Measurements from ENCODE around the gene LIM2.
"Not testable (repeated sequence)": the region's sequence is repeated elsewhere in the genome, so short reads cannot be mapped to it uniquely, and the experiment has no call there.

The LIM2 gene

GRCh38 chr19:51422053-51422448 lies 34.3 kb upstream of the LIM2 start:
- H3K4me2 ChIP-seq (ENCODE audit: low read depth, low read length) = no peak overlapping the region
- no peaks in the 10 kb centered on the region for H3K27me3 ChIP-seq (replicated peaks; ENCODE audit: insufficient read depth, low read length)
- H3K4me3 ChIP-seq (ENCODE audit: low read length) = no peak overlapping the region
- H3K9ac ChIP-seq (ENCODE audit: low read length) = no peak overlapping the region
- H4K20me1 ChIP-seq (ENCODE audit: insufficient read depth, low read length) = no peaks in the 10 kb centered on the region
- DNase-seq = peak; percentile 53
- no peak overlapping the region for H3K27ac ChIP-seq (ENCODE audit: low read length)
- H3K36me3 ChIP-seq (replicated peaks; ENCODE audit: insufficient read depth, low read length) = no peaks in the 10 kb centered on the region
- no peak overlapping the region for H2AFZ ChIP-seq (ENCODE audit: low read length)
- no peaks in the 10 kb centered on the region for H3K4me1 ChIP-seq (ENCODE audit: low read length)
- no peaks in the 10 kb centered on the region for H3K9me3 ChIP-seq (replicated peaks; ENCODE audit: insufficient read depth, low read length)
- H3K79me2 ChIP-seq (ENCODE audit: low read length) = no peaks in the 10 kb centered on the region
- H3K9me2 ChIP-seq (replicated peaks; ENCODE audit: insufficient read depth, low read length) = no peaks in the 10 kb centered on the region
- TF ChIP-seq, protein P1, sequence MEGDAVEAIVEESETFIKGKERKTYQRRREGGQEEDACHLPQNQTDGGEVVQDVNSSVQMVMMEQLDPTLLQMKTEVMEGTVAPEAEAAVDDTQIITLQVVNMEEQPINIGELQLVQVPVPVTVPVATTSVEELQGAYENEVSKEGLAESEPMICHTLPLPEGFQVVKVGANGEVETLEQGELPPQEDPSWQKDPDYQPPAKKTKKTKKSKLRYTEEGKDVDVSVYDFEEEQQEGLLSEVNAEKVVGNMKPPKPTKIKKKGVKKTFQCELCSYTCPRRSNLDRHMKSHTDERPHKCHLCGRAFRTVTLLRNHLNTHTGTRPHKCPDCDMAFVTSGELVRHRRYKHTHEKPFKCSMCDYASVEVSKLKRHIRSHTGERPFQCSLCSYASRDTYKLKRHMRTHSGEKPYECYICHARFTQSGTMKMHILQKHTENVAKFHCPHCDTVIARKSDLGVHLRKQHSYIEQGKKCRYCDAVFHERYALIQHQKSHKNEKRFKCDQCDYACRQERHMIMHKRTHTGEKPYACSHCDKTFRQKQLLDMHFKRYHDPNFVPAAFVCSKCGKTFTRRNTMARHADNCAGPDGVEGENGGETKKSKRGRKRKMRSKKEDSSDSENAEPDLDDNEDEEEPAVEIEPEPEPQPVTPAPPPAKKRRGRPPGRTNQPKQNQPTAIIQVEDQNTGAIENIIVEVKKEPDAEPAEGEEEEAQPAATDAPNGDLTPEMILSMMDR (IDR thresholded peaks at IDR 0.05; ENCODE audit: low read length) = peak; percentile 75
- TF ChIP-seq EZH2 (optimal IDR thresholded peaks at IDR 0.05; ENCODE audit: low read depth, low read length) (no peak), EZH2phosphoT487 (IDR thresholded peaks at IDR 0.05; ENCODE audit: low read length) (no peak)
- H3F3A ChIP-seq (ENCODE audit: insufficient read depth, low read length) = no peaks in the 10 kb centered on the region

DNA sequence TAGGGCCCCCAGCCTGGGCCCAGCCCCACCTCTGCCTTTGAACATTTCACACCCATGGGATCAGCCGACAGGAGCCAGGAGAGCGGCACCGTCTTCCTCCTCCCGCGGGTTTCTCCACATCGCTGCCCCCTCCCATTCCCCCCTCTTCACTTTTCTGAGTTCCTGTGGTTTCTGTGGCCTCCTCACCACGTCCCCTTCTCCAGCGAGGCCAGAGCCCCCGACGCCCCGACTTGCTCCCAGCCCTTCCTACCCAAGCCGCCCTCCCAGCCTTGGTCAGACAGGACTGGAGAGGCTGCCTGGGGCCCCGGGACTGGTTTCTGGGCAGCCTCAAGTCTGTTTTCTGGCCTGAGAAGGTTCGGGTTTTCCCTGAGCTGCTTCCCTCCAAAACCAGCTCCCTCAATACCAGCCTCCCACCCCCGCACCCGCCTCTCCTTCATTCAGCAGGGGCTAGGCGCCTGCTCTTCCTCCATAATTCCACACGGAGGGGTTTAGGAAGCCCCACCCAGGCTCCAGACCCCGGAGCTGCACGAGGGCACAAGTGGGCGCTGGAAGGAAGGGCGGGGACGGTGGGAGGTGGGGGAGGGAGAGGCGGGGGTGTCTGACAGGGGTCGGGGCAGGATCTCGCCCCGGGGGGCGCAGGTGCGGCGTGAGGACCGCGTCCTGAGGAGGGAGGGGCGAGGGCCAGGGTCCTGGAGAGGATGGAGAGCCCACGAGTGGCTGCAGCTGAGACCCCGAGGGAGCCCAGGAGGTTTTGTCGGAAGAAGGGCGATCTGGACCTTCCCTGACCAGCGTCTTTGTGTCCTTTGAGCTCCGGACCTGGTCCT lies 33.7 kb upstream of the LIM2 start:
- Histone ChIP-seq H4K20me1 (ENCODE audit: insufficient read depth, low read length) (no peaks in the 10 kb centered on the region), H2AFZ (ENCODE audit: low read length) (no peak overlapping the region), H3K4me1 (ENCODE audit: low read length) (no peaks in the 10 kb centered on the region), H3K9me2 (replicated peaks; ENCODE audit: insufficient read depth, low read length) (no peaks in the 10 kb centered on the region), H3K79me2 (ENCODE audit: low read length) (no peaks in the 10 kb centered on the region), H3K27me3 (replicated peaks; ENCODE audit: insufficient read depth, low read length) (no peaks in the 10 kb centered on the region), H3F3A (ENCODE audit: insufficient read depth, low read length) (no peaks in the 10 kb centered on the region), H3K4me2 (ENCODE audit: low read depth, low read length) (no peak overlapping the region), H3K36me3 (replicated peaks; ENCODE audit: insufficient read depth, low read length) (no peaks in the 10 kb centered on the region), H3K9me3 (replicated peaks; ENCODE audit: insufficient read depth, low read length) (no peaks in the 10 kb centered on the region), H3K27ac (ENCODE audit: low read length) (no peak overlapping the region), H3K4me3 (ENCODE audit: low read length) (no peak overlapping the region), H3K9ac (ENCODE audit: low read length) (no peak overlapping the region)
- TF ChIP-seq, protein P1 (IDR thresholded peaks at IDR 0.05; ENCODE audit: low read length) = no peak
- TF ChIP-seq EZH2phosphoT487 (IDR thresholded peaks at IDR 0.05; ENCODE audit: low read length) (no peak), EZH2 (optimal IDR thresholded peaks at IDR 0.05; ENCODE audit: low read depth, low read length) (no peak)
- DNase-seq = no peak

- H3K9me3 ChIP-seq (replicated peaks; ENCODE audit: insufficient read depth, low read length); DNase-seq; H3K4me2 ChIP-seq (ENCODE audit: low read depth, low read length): not testable (repeated sequence)
Measured at GRCh38 chr19:51420511-51420910, 32.7 kb upstream of the LIM2 start.

GRCh38 chr19:51418707-51419106 lies 30.9 kb upstream of the LIM2 start:
- H3K4me1 ChIP-seq (ENCODE audit: low read length) = no peaks in the 10 kb centered on the region
- H3K27me3 ChIP-seq (replicated peaks; ENCODE audit: insufficient read depth, low read length) = no peaks in the 10 kb centered on the region
- no peaks in the 10 kb centered on the region for H3F3A ChIP-seq (ENCODE audit: insufficient read depth, low read length)

More at GRCh38 chr19:51420511-51420910, 32.7 kb upstream of the LIM2 start:
- not testable (repeated sequence) for H2AFZ ChIP-seq (ENCODE audit: low read length); H3K9me2 ChIP-seq (replicated peaks; ENCODE audit: insufficient read depth, low read length); H3K9ac ChIP-seq (ENCODE audit: low read length); H4K20me1 ChIP-seq (ENCODE audit: insufficient read depth, low read length); H3F3A ChIP-seq (ENCODE audit: insufficient read depth, low read length); H3K4me3 ChIP-seq (ENCODE audit: low read length); H3K27me3 ChIP-seq (replicated peaks; ENCODE audit: insufficient read depth, low read length); H3K36me3 ChIP-seq (replicated peaks; ENCODE audit: insufficient read depth, low read length); H3K79me2 ChIP-seq (ENCODE audit: low read length); H3K4me1 ChIP-seq (ENCODE audit: low read length); H3K27ac ChIP-seq (ENCODE audit: low read length)

More at GRCh38 chr19:51418707-51419106, 30.9 kb upstream of the LIM2 start:
- H3K9me2 ChIP-seq (replicated peaks; ENCODE audit: insufficient read depth, low read length) = no peaks in the 10 kb centered on the region
- no peaks in the 10 kb centered on the region for H4K20me1 ChIP-seq (ENCODE audit: insufficient read depth, low read length)
- no peak overlapping the region for H3K27ac ChIP-seq (ENCODE audit: low read length)
- no peaks in the 10 kb centered on the region for H3K9me3 ChIP-seq (replicated peaks; ENCODE audit: insufficient read depth, low read length)
- H3K9ac ChIP-seq (ENCODE audit: low read length) = no peak overlapping the region
- H3K4me2 ChIP-seq (ENCODE audit: low read depth, low read length) = no peak overlapping the region
- H3K4me3 ChIP-seq (ENCODE audit: low read length) = no peak overlapping the region
- TF ChIP-seq EZH2 (optimal IDR thresholded peaks at IDR 0.05; ENCODE audit: low read depth, low read length) = no peak
- no peak for TF ChIP-seq EZH2phosphoT487 (IDR thresholded peaks at IDR 0.05; ENCODE audit: low read length)
- TF ChIP-seq, protein P1 (IDR thresholded peaks at IDR 0.05; ENCODE audit: low read length) = no peak
- H2AFZ ChIP-seq (ENCODE audit: low read length) = no peak overlapping the region
- no peak for DNase-seq
- no peaks in the 10 kb centered on the region for H3K36me3 ChIP-seq (replicated peaks; ENCODE audit: insufficient read depth, low read length)
- no peaks in the 10 kb centered on the region for H3K79me2 ChIP-seq (ENCODE audit: low read length)

Data from MM.1S (cell line).